HG03135 (cell line): ENCODE data around the gene ACADS.
"Not testable (repeated sequence)": the region's sequence is repeated elsewhere in the genome, so short reads cannot be mapped to it uniquely, and the experiment has no call there.

Experiments
- ATAC-seq: cut with Tn5 transposase; IDR thresholded peaks from one replicate; pipeline ENCODE4 v1.9.1; 2021; ENCODE audit warnings: mild to moderate bottlenecking, moderate library complexity; ENCODE audit not compliant: unreplicated experiment

The ACADS gene

GRCh38 chr12:120726510-120726793 is 826 bp downstream of the ACADS start:
- no peak for ATAC-seq

GRCh38 chr12:120726961-120727360 is 1.3 kb downstream of the ACADS start:
- no peak for ATAC-seq

DNA sequence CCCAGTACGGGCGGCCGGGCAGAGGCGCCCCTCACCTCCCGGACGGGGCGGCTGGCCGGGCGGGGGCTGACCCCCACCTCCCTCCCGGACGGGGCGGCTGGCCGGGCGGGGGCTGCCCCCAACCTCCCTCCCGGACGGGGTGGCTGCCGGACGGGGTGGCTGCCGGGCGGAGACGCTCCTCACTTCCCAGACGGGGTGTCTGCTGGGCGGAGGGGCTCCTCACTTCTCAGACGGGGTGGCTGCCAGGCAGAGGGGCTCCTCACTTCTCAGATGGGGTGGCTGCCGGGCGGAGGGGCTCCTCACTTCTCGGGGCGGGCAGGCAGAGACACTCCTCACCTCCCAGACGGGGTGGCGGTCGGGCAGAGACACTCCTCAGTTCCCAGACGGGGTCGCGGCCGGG is 6.6 kb downstream of the ACADS start:
- not testable (repeated sequence) for ATAC-seq

DNA sequence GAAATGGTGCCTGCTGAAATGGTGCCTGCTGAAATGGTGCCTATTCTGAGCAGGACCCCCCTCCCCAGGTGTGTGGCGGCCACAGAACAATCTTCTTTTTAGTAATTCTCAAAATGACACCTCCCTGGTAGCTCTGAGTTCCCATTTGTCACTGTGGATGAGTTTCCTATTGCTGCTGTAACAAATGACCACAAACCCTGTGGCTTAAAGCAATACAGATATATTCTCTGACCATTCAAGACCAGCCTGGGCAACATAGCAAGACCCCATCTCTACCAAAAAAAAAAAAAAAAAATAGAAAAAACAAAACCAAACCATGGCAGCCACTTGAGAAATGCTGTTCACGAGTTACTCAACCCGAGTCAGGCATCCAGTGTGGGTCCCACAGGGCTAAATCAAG is 7.9 kb downstream of the ACADS start:
- no peak for ATAC-seq

DNA sequence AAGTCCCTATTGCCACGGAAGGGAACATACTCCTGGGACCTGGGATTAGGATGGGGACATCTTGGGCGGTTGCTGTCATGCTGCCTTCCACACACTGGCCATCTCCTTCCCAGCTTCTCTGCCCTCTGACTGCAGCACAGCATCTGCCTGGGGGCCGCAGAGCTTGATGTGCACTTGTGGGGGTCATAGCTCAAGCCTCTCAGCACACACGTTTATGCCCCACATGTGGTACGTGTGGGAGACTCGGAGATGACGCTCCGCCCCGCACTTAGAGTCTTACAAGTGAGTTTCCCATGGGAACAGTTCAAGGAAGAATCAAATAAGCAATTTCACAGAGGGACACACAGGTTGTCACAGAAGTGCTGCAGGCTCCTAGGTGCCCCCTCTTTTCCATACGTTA is 8.6 kb downstream of the ACADS start:
- no peak for ATAC-seq

DNA sequence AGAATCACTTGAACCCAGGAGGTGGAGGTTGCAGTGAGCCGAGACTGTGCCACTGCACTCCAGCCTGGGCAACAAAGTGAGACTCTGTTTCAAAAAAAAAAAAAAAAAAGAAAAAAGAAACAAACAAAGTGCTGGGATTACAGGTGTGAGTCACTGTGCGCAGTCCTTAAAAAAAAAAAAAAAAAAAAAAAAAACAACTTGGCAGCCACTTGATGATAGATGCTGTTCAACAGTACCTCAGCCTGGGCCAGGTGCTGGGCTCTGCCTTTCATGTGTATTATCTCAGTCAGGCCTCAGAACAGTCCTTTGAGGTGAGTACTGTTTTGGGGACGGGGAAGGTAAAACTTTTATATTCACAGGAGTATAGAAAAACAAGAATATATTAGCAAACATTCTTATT is 9.6 kb downstream of the ACADS start:
- no peak for ATAC-seq

GRCh38 chr12:120736404-120737331 is 11.0 kb downstream of the ACADS start:
- ATAC-seq: no peak

GRCh38 chr12:120737557-120738251 is 12.1 kb downstream of the ACADS start:
- ATAC-seq: no peak

DNA sequence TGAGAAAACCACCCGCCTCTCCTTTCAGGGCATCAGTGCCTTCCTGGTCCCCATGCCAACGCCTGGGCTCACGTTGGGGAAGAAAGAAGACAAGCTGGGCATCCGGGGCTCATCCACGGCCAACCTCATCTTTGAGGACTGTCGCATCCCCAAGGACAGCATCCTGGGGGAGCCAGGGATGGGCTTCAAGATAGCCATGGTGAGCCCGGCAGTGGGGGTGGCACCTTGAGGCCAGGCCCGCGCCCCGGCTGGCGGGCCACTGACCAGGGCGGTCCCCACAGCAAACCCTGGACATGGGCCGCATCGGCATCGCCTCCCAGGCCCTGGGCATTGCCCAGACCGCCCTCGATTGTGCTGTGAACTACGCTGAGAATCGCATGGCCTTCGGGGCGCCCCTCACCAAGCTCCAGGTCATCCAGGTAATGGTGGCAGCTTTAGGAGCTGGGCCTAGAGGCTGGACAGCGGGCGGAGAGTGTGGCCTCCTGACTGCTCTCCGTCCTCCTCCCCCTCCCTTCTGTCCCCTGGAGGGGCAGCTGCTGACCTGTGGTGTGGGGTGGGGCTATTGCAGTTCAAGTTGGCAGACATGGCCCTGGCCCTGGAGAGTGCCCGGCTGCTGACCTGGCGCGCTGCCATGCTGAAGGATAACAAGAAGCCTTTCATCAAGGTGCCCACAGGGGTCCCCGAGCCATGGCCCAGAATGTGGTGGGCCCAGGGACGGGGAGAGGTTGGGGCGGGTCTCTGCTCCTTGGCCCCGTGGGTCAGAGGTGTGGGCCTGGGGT is 12.8 kb downstream of the ACADS start:
- ATAC-seq: no peak

GRCh38 chr12:120739031-120739762 is 13.6 kb downstream of the ACADS start:
- no peak for ATAC-seq

DNA sequence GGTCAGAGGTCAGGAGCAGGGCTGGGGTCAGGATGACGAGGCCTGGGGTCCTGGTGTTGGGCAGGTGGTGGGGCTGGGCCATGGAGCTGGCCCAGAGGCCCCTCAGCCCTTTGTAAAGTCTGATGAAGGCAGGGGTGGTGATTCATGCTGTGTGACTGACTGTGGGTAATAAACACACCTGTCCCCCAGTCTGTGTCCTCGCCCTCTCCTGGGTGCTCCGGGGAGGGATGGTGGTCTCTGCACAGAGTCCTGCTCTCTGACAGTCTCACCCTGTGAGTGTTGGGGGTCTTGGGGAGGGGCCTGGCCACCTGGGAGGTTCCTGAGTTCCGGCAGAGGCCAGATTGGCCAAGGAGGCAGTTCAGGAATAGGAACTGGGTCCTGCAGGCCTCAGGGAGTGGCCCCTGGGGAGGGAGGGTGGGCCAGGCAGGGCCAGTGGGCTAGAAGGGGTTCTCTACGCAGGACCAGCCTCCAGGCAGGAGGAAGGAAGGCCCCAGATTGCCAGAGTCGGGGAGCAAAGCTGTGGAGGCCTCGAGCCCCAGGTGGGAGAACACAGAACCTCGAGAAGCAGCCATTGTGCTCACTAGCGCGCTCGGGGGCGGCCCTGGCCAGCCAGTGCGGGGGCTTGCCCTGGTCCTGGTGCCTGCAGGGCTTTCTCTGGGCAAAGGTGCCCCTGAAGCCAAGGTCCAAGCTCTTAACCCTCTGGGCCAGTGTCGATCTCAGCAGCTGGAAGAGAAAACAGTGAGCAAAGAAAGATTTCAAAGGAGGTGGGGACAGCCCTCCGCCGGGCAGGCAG is 14.4 kb downstream of the ACADS start:
- ATAC-seq: no peak

GRCh38 chr12:120740871-120741270 is 15.2 kb downstream of the ACADS start:
- no peak for ATAC-seq

- ATAC-seq: no peak
These were observed 16.1 kb downstream of the ACADS start for GRCh38 chr12:120741476-120742421.

GRCh38 chr12:120744922-120745493 is 19.4 kb downstream of the ACADS start:
- ATAC-seq: no peak

DNA sequence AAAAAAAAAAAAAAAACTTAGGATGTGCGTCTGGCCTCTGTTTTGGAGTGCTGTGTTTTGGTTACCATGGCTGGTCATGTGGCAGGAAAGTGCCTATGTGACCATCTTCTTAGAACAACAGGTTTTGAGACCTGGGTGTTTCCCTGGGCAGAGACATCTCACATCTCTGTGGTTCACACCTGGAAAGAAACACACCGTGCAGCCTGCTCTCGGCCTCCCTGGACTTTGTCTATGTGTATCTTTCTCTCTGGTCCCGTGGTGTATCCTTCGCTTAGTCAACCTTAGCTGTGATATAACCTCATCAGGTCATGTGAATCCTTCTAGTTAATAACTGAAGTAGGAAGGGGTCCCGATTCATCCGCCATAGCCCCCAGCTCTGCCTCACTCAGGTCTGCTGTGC is 22.6 kb downstream of the ACADS start:
- no peak for ATAC-seq

GRCh38 chr12:120749256-120749655 is 23.6 kb downstream of the ACADS start:
- ATAC-seq: no peak

DNA sequence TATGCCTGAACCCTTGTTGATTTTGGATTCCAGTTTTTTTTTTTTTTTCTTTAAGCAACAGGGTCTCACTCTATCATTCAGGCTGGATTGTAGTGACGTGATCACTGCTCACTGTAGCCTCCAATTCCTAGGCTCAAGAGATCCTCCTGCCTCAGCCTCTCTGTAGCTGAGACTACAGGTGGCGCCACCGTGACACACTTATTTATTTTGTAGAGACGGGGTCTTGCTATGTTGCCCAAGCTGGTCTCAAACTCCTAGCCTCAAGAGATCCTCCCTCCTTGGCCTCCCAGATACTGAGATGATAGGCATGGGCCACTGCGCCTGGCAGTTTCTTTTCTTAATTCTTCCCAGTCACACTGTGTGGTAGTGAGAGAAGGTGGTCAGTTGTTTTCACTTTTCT is 25.2 kb downstream of the ACADS start:
- ATAC-seq: no peak

- ATAC-seq: no peak
These were observed 25.8 kb downstream of the ACADS start for GRCh38 chr12:120751389-120751788.

GRCh38 chr12:120754792-120755191 is 29.2 kb downstream of the ACADS start:
- no peak for ATAC-seq
